HG03039 (cell line): Measurements from ENCODE around the gene SH2B3.
A peak's percentile ranks its signal among the peaks of the same experiment; 100 is the strongest.

Experiments used
- ATAC-seq: cut with Tn5 transposase; IDR thresholded peaks from one replicate; pipeline ENCODE4 v1.9.1; 2021; ENCODE audit warnings: mild to moderate bottlenecking, moderate library complexity; ENCODE audit not compliant: unreplicated experiment

The SH2B3 gene

GRCh38 chr12:111426344-111427185, 20.8 kb downstream of the SH2B3 start:
- no peak for ATAC-seq

GRCh38 chr12:111427417-111428074, 21.8 kb downstream of the SH2B3 start:
- no peak for ATAC-seq

- ATAC-seq: no peak
Observed at GRCh38 chr12:111428081-111428727, 22.5 kb downstream of the SH2B3 start.

- no peak for ATAC-seq
Observed at GRCh38 chr12:111428728-111429175, 23.0 kb downstream of the SH2B3 start.

GRCh38 chr12:111429828-111430432, 24.2 kb downstream of the SH2B3 start:
- no peak for ATAC-seq

GRCh38 chr12:111430433-111431353, 25.0 kb downstream of the SH2B3 start:
- ATAC-seq: no peak

GRCh38 chr12:111431772-111432171, 26.0 kb downstream of the SH2B3 start:
- ATAC-seq: no peak

GRCh38 chr12:111434049-111434448, 28.3 kb downstream of the SH2B3 start:
- no peak for ATAC-seq

- peak; percentile 43 for ATAC-seq
Observed at GRCh38 chr12:111434680-111435338, 29.1 kb downstream of the SH2B3 start.

GRCh38 chr12:111435661-111436201, 30.0 kb downstream of the SH2B3 start:
- no peak for ATAC-seq

- ATAC-seq: no peak
Observed at GRCh38 chr12:111436266-111436665, 30.5 kb downstream of the SH2B3 start.

GRCh38 chr12:111436811-111437210, 31.1 kb downstream of the SH2B3 start:
- ATAC-seq: no peak

GRCh38 chr12:111437816-111438454, 32.2 kb downstream of the SH2B3 start:
- no peak for ATAC-seq

GRCh38 chr12:111438481-111438880, 32.8 kb downstream of the SH2B3 start:
- no peak for ATAC-seq

GRCh38 chr12:111439657-111440151, 34.0 kb downstream of the SH2B3 start:
- no peak for ATAC-seq

GRCh38 chr12:111440152-111440551, 34.4 kb downstream of the SH2B3 start:
- no peak for ATAC-seq

- no peak for ATAC-seq
Observed at GRCh38 chr12:111440631-111441030, 34.9 kb downstream of the SH2B3 start.

- no peak for ATAC-seq
Observed at GRCh38 chr12:111441107-111441928, 35.6 kb downstream of the SH2B3 start.
